CD1c-positive myeloid dendritic cell (primary cell): ENCODE results near the gene SH3RF1.
A peak's percentile ranks its signal among the peaks of the same experiment; 100 is the strongest.
"Not testable (repeated sequence)": the region's sequence is repeated elsewhere in the genome, so short reads cannot be mapped to it uniquely, and the experiment has no call there.

ENCODE experiments used
- DNase-seq: peaks from one replicate; pipeline ENCODE4 v3.0.0-alpha.2; 2016; ENCODE audit errors: extremely low spot score

SH3RF1 gene

DNA sequence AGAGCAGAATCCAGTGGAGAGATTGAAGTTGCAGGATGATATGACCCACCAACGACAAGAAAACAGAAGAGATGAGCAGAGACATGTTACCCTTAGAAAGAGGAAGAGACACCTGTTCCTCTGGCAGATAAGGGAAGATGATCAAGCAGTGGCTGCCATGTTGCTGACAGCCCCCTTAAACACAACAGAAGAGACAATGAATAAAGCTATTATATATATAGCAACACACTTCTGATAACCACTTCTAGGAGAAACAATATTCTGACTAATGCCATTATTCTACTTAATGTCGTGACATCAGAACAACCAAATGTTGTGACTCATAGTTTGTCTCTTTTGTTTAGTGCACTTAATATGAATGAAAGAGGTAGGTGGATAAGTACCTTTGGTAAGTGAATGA is 44.9 kb downstream of the SH3RF1 start:
- DNase-seq = no peak

DNA sequence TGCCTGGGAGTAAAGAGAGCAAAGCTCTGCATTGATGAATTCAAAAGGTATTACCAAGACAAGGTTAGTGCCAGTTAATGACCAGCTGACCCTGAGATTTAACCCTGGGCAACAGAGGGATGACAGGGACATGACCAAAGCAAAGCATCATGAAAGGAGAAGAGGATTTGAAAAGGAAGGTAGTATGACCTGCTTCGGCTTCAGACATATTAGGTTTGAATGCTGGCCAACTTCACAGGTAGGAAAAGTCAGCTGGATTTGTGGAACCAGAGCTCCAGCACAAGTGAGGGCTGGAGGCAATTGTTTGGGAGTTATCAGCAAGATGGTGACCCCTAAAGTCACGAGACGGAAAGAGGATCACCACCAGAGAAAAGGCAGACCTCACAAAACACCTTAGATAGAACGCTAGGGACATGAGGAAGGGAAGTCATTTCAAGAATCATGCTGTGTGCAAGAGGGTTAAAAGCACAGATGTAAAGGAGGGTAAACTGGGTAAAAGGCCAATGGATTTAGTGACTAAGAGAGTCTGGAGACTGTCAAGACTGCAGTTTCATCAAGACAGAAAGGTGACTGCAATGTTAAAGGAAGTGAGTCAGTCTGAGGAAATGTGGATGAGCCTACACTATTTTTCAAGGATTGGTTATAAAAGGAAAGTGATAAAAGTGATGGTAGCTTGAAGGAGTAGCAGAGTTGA is 45.6 kb downstream of the SH3RF1 start:
- peak; percentile 8 for DNase-seq

DNA sequence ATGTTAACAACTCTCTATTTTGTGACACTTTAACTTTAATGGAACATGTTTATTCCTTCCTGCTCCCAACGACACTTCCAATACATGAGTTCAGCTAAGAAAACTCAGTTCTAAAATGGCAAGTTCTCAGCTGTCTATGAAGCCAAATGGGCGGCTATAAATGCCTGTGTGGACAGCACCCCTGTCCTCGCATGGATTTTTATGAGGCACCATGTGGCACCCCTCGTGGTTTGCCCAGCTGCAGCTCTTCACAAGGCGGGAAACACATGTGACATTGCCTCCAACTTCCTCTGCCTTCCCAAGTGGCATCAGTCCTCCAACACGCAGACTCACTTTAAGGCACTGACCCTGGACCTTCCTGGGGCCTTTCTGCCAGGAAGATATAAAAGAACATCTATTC is 48.0 kb downstream of the SH3RF1 start:
- DNase-seq = no peak

DNA sequence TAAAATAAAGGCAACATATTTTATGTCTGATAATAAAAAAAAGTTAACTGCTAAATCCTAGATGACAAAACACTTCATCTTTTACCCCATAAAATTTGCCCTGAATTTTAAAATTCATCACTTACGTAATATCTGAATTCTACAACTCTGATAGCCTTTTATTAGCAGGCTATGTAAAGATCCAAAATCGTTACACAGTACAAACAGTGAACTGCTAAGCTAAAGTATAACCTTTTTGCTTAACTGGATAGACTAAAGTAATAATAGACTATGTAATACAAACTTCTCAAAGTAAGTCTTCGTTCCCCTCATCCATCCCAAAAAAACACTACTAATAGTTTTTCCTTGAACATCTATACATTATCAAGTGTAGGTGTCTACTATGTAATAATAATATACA is 49.1 kb downstream of the SH3RF1 start:
- DNase-seq = no peak

DNA sequence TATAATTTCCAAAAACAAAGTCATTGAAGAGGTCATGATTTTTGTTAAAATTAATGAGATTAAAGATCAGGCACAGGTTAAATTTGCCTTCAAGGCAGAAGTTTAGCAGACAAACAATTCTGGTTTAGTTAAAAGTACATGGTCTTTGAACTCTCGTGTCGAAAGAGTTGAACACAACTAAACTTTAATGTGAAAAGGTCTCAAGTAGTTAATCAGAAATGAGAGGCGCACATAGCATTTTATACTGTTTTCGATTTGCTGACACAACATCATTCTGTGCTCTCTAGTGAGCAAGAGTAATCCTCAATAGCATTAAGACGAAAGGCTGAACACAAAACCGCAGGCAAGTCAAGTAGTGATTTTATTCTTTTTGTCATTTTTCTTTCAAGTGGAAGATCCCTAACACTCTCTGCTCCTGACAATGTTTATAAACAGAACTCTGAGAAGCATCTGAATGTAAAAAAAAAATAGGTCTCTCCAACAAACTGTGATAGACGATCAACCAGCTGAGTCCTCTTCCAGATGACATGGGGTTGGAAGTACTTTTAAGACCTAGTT is 49.8 kb downstream of the SH3RF1 start:
- no peak for DNase-seq

DNA sequence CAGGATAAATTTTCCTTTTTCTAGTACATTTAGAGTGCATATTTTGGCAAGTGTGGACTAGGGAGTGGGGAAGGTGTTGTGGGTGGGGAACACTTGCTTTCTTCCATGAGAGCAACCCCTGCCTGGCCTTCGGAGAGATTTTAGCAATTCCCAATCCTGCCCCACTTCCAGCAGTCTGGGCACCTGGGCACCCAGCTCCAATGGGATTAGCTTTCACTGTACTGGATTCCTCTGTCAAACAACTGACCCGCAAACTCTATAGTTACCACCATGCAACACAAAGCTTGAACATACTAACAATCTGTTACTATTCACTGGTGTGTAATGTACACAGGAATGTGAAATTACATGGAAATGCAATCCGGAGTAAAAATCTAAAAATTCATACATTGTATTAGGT is 50.3 kb downstream of the SH3RF1 start:
- DNase-seq = no peak

DNA sequence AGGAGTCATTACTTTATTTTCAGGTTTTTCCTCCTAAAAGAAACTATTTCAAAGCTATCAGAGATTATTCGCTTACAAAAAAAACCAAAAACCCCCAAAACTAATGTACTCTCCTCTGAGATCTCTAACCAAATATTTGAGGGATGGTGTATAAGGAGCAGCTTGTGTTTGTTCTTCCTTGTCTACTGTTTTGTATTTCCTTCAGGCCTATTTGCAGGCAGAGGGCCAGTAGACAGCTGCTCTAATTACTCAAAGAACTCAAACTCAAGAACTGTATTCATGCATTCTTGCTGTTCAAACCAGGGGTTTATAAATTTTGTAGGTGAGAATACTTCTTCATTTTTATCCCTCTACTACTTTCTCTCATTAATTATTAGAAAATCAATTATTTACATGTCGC is 51.3 kb downstream of the SH3RF1 start:
- no peak for DNase-seq

DNA sequence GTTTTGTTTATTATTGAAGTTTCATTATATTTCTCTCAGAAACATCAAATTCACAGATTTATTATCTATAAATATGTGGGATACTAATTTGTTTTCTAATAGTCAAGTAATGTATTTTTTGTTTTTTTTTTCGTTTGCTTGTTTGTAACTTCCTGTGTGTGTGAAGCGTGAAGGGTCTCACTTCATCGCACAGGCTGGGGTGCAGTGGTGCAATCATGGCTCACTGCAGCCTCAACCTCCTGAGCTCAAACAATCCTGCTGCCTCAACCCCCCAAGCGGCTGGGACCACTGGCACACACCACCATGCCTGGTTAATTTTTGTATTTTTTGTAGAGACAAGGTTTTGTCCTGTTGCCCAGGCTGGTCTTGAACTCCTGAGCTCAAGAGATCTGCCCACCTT is 55.1 kb downstream of the SH3RF1 start:
- DNase-seq = no peak

DNA sequence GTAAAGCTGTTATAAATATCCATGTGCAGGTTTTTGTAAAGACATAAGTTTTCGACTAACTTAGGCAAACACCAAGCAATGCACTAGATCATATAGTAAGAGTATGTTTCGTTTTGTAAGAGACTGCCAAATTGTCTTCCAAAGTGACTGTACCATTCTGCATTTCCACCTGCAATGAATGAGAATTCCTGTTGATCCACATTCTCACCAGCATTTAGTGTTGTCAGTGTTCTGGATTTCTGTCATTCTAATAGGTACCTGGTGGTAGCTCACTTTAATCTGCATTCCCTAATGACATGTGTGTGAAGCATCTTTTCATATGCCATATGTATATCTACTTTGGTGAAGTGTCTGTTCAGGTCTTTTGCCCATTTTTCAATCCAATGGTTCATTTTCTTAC is 57.8 kb downstream of the SH3RF1 start:
- DNase-seq = no peak

DNA sequence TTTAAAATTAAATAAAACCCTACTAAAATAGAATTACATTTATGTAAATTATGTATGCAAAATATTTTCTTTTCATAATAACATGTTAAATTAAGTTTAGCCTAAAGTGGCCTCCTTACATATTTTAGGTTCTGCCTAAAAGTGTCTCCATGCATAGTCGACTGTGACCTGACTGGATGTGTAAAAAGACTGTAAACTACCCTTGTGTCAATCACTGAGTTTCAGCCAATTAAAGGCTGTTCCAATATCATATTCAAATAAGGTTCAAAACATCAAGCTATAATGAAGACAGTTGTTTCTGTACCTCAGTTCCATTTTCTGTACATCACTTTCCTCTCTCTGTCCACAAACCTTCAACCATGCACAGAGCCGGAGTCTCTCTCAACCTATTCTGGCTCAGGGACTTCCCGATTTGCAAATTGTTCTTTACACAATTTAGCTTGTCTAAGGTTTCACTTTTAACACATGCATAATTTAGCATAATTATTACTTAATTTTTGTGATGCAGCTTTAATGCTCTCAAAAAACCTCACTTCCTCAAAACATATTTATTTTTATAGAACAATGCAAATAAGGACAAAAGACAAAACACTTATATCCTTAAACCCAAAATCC is 60.1 kb downstream of the SH3RF1 start:
- peak; percentile 45 for DNase-seq

DNA sequence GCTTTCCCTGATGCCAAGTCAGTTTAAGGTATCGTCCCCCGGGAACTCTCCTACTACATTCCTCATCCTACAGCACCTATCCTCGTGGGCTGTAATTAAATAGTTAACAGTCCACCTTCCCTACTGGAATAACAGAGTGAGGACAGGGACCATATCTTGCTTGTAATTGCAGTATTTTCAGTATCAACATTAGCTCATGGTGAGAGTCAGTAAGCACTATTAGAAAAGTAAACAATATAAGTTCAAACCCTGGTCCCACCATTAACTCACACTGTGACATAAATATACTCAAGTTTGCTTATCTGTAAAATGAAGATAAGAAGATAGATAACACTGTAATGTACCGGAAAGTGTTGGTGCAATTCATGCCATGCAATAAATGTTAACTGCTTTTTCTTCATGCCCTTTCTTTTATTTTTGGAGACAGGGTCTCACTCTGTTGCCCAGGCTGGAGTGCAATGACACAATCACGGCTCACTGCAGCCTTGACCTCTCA is 61.3 kb downstream of the SH3RF1 start:
- no peak for DNase-seq

DNA sequence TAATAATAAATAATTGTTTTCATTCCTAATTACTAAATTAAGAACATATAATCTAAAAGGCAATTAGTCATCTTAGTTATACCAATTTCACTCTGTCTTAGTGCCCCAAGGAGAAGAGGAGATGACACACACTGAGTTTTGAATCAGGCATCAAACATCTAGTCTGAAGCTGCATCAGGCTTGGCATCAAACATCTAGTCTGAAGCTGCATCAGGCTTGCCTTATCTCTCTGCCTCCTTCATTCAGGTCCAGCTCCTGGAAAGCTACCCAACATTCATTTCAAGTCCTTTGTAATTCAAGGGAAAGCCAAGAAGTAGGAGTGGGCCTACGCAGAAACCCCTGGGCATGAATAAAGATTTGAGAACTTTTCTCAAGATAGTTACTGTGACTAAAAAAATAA is 62.2 kb downstream of the SH3RF1 start:
- DNase-seq = no peak

DNA sequence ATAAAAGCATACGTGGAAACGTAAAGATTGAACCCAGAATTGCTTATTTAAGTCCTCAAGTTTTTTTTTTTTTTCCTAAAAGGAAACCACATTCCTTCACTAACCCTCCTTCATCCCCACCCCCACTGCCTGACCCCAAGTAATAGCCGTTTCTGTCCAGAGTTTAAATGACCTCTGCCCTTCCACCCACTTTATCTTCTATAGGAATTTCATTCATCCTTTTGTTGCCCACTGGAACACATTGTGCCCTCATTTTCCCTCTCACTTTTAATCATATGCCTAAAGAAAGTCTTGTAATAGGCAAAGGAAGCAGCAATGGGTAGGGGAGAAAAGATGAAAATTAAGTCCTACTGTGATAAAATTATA is 62.7 kb downstream of the SH3RF1 start:
- DNase-seq = no peak

DNA sequence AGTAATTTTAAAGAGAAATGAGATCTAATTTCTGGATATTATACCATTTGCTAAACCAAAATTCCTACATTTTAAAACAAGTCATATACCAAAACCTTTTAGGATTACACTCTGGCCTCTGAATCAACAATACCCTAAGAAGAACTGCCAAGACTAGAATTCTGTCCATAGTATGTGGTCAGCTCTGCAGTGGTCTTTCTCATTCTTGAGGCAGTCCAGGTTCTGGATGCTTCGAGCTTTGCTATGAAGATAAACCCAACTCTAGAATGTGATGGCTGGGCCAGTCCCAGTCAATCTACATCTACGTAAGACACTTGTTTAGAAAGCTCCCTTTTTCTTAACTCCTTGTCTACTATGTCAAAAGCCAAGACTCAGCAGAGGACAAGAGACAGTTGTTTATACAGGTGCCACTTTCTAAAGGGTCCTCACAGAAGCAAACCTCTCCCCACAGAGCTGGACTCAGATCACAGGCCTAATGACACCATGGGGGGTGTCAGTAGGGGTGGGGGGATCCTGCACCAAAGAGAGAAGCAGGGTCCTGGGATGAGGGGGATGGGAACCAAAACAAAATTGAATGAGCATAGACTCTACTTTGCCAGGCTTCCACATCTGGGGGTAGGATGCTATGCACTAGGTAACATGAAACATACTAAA is 63.2 kb downstream of the SH3RF1 start:
- no peak for DNase-seq

DNA sequence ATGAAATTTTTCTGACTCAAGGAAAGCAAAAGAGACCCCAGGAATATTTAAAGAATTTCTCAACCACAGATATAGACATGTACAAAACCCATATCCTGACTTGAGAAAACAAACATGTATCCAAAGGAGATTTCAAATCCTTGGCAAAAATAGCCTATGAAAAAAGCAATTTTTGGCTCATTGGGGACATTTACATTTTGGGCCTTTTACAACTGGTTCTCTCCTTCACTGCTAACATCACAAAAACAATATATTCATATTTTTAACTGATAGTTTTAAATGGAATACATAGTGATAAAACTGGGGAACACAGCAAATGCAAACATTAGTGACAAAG is 65.0 kb downstream of the SH3RF1 start:
- DNase-seq = no peak

DNA sequence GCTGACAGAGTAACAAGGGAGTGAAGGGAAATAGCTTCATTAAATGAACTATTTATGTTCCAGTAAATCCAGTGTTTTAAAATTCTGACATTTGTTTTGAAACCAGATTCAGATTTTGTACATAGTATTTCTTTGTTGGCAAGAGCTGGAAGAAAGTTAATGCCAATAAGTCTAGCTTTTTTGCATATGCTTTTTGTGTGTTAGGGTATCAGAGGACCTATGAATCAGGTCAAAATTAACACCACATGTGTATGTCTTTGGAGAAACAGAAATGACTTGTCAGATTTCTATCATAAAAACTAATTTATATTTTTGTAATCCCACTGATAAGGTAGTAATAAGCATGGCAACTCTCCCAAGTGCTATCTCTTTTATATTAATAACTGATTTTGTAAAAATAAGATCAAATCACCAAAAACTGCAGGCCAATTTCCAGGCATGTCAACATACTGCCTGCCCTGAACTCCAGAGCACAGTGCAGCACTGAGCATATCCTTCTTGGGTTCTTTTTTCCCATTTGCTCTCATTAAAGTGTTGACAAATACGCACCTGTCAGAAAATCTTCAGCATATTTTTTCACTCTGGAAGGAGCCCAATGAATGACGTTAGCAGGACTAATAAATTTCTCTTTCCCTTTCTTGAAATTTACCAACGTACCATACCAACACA is 65.5 kb downstream of the SH3RF1 start:
- DNase-seq = no peak

DNA sequence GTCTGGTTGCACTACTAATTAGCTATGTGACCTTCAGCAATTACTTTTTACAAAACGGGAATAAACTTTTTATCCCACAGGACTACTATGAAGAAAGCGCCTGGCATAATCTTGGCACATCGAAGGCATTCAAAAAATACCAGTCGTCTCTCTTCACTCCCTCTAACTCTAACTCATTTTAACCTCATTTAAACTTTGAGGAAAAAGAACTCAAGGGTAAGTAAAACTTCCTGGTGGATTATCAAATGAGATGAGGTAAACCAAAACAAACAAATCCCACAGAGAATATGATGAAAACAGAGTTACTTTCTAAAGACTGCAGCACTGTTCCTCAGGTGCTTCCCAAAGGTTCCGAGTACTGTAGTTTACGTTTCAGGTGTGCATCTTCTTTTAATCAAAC is 66.9 kb downstream of the SH3RF1 start:
- DNase-seq = no peak

DNA sequence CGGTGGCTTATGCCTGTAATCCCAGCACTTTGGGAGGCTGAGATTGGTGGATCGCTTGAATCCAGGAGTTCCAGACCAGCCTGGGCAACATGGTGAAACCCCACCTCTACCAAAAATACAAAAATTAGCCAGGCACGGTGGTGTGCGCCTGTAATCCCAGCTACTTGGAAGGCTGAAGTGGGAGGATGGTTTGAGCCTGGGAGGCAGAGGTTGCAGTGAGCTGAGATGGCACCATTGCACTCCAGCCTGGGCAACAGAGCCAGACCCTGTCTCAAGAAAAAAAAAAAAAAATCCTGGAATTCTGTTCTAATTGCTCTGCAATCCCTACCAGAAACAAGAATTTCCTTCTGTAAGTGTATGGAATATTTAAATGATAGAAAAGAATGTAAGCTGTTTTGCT is 67.5 kb downstream of the SH3RF1 start:
- DNase-seq = not testable (repeated sequence)

DNA sequence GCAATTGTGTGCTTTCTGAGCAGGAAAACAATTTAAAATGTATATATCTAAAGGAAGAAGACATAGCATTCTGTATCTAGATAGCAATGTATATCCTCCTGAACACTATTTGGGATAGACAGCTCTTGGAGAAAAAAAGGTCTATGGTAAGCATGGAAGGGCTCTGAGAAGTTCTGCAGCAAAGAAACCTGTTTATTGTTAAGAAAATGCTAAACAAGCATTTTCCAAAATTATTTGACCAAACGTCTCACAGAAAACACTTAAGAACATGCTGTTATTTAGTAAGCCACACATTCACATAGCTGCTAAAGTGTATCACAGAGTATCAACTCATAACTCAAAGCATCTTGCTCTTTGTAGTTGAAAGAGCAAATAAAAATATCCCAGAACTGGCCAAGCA is 67.9 kb downstream of the SH3RF1 start:
- DNase-seq = no peak

DNA sequence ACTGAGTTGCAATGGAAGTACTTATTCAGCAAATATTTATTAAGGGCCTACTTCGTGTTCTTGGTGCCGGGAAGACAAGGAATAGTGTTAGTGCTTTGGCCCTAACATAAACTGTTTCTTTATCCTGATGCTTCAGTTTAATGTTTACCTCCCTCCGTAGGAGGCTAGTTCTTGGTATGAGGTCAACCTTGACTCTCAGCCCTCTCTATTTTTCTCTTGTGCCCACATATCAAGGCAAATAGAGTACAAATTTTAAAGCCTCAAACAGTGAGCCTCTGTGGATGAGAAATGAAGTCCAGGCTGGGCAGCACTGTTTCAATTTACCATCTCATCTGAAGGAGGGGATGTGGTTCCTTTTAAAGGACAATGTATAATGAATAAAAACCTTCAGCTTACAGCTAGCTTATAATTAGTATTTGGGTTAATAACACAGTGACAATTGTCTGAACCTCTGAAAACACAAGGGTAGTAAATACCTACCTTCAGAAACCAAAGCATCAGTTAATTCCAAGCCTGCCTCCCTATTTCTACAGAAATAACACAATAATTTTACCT is 68.5 kb downstream of the SH3RF1 start:
- DNase-seq = no peak

DNA sequence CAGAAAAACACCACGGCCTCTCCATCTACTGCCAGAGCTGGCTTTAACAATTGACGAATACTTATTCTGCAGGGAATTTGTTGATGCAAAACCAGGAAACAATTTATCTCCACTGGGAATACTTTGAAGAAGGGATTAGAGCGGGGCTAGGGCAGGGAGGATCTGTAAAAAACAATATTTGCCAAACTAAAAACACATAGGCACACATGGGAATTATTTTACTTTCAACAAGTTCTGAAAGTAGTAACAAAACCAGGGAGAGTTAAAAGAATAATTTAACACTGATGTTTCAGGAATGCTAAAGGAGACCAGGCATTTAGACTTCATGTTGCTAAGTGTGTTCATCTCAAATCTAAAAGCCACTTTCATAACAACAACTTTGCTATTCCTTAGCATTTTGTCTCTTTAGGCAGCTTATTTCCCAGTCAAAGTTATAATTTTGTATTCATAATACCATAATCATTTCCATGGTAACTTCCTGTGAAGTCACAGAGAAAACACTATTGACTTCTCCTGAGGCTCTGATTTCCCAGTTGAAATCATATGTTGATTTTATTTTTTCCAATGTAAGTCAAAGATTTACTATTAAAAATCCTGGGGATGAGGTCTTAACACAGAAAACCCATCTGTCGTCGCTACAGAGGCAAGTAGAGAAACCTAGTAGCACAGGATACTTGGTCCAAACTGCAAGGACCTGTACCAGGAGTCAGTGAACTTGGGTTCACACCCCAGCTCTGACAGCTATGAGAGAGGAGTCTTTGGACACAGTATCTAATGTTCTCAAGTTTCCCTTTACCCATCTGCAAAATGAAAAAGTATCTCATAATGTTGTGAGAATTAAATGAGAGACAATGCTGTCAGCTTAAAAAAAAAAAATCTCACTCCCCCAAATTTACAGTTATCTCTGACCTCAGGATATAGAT is 69.3 kb downstream of the SH3RF1 start:
- DNase-seq = no peak
